HEK293T (cell line): ENCODE measurements around the gene TMEM156.

Experiments used
- BHLHE40 ChIP-seq: fragments of 450-650 bp; IDR thresholded peaks from 2 replicates; pipeline ENCODE4 v1.6.1; 2016; ENCODE audit warnings: mild to moderate bottlenecking, moderate library complexity, borderline replicate concordance
- ELF4 ChIP-seq: fragments of 450-650 bp; IDR thresholded peaks from 2 replicates; pipeline ENCODE4 v1.6.1; 2017; ENCODE audit warnings: antibody characterized with exemption
- FOXK2 ChIP-seq: fragments of 450-650 bp; IDR thresholded peaks from 2 replicates; pipeline ENCODE4 v1.6.1; 2016; ENCODE audit warnings: mild to moderate bottlenecking
- FOXM1 ChIP-seq: fragments of 450-650 bp; IDR thresholded peaks from 2 replicates; pipeline ENCODE4 v1.6.1; 2017; ENCODE audit warnings: mild to moderate bottlenecking, borderline replicate concordance
- NFRKB ChIP-seq: fragments of 450-650 bp; IDR thresholded peaks from 2 replicates; pipeline ENCODE4 v1.6.1; 2016; ENCODE audit warnings: mild to moderate bottlenecking, moderate library complexity
- PKNOX1 ChIP-seq: fragments of 450-650 bp; IDR thresholded peaks from 2 replicates; pipeline ENCODE4 v1.6.1; 2016
- SP1 ChIP-seq: fragments of 450-650 bp; IDR thresholded peaks from 2 replicates; pipeline ENCODE4 v1.6.1; 2017
- TARDBP ChIP-seq: fragments of 450-650 bp; IDR thresholded peaks from 2 replicates; pipeline ENCODE4 v1.6.1; 2016

GRCh38 chr4:38924353-38924752 lies 107.9 kb downstream of the TMEM156 start:
- TF ChIP-seq TARDBP (no peak), FOXM1 (no peak), BHLHE40 (no peak), FOXK2 (no peak), ELF4 (no peak), PKNOX1 (no peak), NFRKB (no peak), SP1 (no peak)
